HG03103 (cell line): ENCODE data around the gene PSMC3IP.
"Not testable (repeated sequence)": the region's sequence is repeated elsewhere in the genome, so short reads cannot be mapped to it uniquely, and the experiment has no call there.

Experiments
- ATAC-seq: cut with Tn5 transposase; IDR thresholded peaks from one replicate; pipeline ENCODE4 v1.9.1; 2021; ENCODE audit warnings: low read depth; ENCODE audit not compliant: unreplicated experiment

The PSMC3IP gene

GRCh38 chr17:42562388-42563142 lies 15.0 kb downstream of the PSMC3IP start:
- no peak for ATAC-seq

DNA sequence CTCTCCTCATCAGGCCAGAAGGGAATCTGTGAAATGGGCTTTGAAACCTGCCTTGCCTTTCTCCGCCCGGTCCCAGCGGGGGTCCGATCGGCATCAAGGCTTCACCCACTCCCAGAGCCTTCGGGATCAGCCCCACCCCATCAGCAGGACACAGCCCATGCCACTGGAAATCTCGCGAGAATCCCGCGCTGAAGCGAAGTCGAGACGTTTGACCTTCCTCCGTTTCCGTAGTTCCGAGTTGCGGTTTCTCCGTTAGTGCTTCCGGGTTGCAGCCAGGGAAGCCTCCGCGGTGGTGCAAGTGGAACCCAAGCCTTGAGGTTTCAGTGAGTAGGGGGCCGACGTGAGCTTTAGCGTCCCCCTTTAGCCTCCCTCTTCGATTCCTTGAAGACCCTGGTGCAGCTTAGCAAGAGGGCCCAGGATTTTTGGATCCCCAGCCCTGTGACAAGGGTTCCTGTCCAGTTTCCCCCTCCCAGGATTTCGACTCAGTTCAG lies 15.6 kb downstream of the PSMC3IP start, which contains the start of gene COASY:
COASY (plus strand) TSS at position 252 of the 491 bp plus-strand sequence. CDS start 475 bp downstream, outside the sequence.
- no peak for ATAC-seq

DNA sequence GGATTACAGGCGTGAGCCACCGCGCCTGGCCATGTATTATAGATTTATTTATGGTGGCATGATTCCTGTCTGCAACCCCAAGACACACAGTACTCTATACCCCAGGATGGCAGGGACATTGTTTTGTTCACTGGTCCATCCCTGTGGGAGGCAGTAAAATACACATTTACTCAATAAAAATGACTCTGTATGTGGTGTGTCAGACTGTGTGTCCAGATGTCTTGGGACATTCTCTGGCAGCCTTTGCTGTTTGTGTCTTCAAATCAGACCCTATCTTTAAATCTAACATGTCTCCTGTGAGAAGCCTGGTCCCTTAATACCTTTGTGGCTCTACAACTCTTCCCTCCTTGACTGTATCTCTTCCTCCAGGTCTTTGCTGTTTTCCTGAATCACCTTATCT lies 17.3 kb downstream of the PSMC3IP start:
- ATAC-seq = no peak

- ATAC-seq = no peak
Observed at GRCh38 chr17:42559075-42559474, 18.5 kb downstream of the PSMC3IP start.

DNA sequence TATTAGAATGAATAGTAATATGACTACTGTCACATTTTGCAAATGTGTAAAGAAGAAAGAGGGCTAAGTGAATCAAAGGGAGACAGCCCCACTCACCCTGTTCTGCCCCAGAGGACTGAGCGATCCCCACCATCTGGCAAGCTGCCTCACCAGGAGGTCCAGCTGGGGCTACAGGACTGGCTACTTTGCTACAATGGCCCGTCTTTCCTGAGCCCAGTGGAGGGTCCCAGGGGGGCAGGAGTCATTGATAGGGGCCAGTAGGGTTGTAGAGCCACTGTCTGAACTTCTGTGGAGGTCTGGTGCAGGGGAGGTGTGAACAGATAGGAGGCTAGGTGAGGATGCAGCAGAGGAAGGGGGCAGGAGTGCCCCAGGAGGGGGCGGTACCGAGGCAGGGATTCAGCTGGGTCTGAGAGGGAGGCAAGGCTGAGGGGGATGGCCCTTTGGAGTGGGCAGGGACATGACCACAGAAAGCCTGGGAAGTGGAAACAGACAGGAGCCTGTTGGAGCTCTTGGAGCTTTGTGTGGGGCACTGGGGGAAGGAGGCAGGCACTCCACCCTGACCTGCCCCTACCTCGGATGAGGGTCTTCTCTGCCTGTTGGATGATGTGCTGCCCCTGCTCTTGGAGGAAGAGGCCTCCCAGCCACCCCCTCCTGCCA lies 21.4 kb downstream of the PSMC3IP start:
- ATAC-seq = not testable (repeated sequence)

GRCh38 chr17:42555122-42555622 lies 22.4 kb downstream of the PSMC3IP start:
- no peak for ATAC-seq

GRCh38 chr17:42554250-42555121 lies 23.0 kb downstream of the PSMC3IP start:
- peak; percentile 78 for ATAC-seq

- ATAC-seq = no peak
Observed at GRCh38 chr17:42553866-42554249, 23.7 kb downstream of the PSMC3IP start.

GRCh38 chr17:42553161-42553818 lies 24.2 kb downstream of the PSMC3IP start:
- ATAC-seq = no peak

DNA sequence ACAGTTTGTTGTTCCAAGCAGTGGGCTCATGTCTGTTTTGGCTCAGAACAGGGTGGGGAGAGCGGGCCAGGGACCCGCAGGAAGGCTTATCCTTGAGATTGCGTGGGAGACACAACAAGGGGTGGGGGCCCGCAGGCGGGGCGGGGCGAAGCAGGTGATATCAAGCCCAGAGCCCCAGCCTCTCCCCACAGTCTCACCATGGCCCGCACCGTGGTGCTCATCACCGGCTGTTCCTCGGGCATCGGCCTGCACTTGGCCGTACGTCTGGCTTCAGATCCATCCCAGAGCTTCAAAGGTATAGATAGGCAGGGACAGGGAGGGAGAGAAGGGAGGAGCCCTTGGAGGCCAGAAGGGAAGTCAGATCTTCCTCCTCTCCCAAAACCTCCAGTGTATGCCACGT lies 24.8 kb downstream of the PSMC3IP start, which contains the start of gene HSD17B1:
HSD17B1 (plus strand) TSS at position 188 of the 400 bp plus-strand sequence; CDS start at position 199, 11 bp downstream.
- not testable (repeated sequence) for ATAC-seq

DNA sequence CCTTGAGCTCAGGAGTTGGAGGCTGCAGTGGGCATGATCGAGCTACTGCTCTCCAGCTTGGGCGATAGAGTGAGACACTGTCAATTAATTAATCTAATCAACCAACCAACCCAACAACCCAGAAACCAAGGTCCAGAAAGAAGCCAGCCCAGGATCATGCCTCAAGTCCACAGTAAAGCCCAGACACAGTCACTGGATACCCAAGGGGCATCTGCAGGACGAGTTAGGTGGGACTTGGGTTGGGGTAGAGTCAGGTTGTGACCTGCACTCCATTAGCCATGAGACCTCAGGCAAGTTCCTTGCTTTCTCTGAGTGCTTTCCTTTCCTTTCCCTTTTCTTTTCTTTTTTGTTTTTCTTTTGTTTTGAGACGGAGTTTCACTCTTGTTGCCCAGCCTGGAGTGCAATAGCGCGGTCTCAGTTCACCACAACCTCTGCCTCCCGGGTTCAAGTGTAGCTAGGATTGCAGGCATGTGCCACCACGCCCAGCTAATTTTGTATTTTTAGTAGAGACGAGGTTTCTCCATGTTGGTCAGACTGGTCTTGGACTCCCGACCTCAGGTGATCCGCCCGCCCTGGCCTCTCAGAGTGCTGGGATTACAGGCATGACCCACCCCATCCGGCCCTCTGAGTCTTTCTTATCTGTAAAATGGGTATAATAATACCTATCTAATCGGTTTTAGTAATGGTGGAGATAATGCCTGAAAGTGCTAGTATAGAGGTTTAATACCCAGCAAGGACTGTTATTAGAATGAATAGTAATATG lies 28.4 kb downstream of the PSMC3IP start:
- ATAC-seq = no peak

- ATAC-seq = no peak
Observed at GRCh38 chr17:42548070-42548837, 29.3 kb downstream of the PSMC3IP start.

GRCh38 chr17:42547698-42548069 lies 29.8 kb downstream of the PSMC3IP start:
- no peak for ATAC-seq

DNA sequence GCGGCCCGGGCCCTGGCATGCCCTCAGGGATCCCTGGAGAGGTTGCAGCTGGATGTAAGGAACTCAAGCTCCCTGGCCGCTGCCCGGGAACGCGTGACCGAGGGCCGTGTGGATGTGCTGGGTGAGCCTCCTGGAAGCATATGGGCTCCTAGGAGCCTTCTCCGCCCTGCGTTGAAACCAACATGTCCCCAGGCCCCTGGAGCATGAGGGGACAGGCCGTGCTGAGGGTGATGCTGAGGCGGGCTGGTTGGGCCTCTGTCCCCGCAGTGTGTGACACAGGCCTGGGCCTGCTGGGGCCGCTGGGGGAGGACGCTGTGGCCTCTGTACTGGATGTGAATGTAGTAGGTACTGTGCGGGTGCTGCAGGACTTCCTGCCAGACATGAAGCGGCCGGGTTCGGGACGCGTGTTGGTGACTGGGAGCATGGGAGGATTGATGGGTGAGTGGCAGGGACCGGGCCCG lies 30.5 kb downstream of the PSMC3IP start:
- no peak for ATAC-seq

- not testable (repeated sequence) for ATAC-seq
Observed at GRCh38 chr17:42545755-42546505, 31.6 kb downstream of the PSMC3IP start.

DNA sequence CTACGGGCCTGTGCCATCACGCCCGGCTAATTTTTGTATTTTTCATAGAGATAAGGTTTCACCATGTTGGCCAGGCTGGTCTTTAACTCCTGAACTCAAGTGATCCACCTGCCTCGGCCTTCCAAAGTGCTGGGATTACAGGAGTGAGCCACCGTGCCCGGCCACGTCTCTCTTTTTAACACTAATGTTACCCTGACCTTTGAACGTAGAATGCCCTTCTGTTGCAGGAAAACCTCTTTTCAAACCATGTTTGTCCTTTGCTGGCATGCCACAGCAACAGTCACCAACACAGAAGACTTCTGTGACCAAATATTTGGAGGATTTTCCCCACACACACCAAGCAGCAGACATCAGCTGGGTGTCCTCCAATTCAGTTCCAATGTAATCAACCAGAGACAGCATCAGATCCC lies 32.6 kb downstream of the PSMC3IP start:
- no peak for ATAC-seq

GRCh38 chr17:42543190-42544079 lies 34.1 kb downstream of the PSMC3IP start:
- no peak for ATAC-seq
